Activated CD4-positive, alpha-beta T cell treated with anti-CD3 and anti-CD28 coated beads, Interleukin-2, Interleukin-4, amounts not matched to agents 100 ng/mL and 50 ng/mL, durations not matched to agents 16 hours and 8 hours (primary cell): Measurements from ENCODE around the gene CAMK2B.

Experiments used
- DNase-seq: peaks from one replicate; pipeline ENCODE4 v3.0.0-alpha.2; 2020; ENCODE audit warnings: low spot score

The CAMK2B gene

GRCh38 chr7:44228571-44229350 lies 96.6 kb downstream of the CAMK2B start:
- no peak for DNase-seq

- DNase-seq = no peak
These were observed 97.5 kb downstream of the CAMK2B start for GRCh38 chr7:44227911-44228310.

GRCh38 chr7:44226396-44226753 lies 99.0 kb downstream of the CAMK2B start:
- DNase-seq = no peak

- no peak for DNase-seq
These were observed 99.6 kb downstream of the CAMK2B start for GRCh38 chr7:44225566-44226395.

GRCh38 chr7:44224974-44225565 lies 100.3 kb downstream of the CAMK2B start:
- DNase-seq = no peak

- DNase-seq = no peak
These were observed 101.1 kb downstream of the CAMK2B start for GRCh38 chr7:44224080-44224973.

- no peak for DNase-seq
These were observed 101.9 kb downstream of the CAMK2B start for GRCh38 chr7:44223362-44224079.

GRCh38 chr7:44222776-44223261 lies 102.6 kb downstream of the CAMK2B start:
- no peak for DNase-seq

- no peak for DNase-seq
These were observed 103.3 kb downstream of the CAMK2B start for GRCh38 chr7:44222074-44222473.

GRCh38 chr7:44221231-44221791 lies 104.1 kb downstream of the CAMK2B start:
- no peak for DNase-seq

GRCh38 chr7:44220358-44221112 lies 104.9 kb downstream of the CAMK2B start:
- DNase-seq = no peak

GRCh38 chr7:44220046-44220357 lies 105.4 kb downstream of the CAMK2B start:
- DNase-seq = no peak

GRCh38 chr7:44219371-44220045 lies 105.9 kb downstream of the CAMK2B start:
- no peak for DNase-seq

GRCh38 chr7:44218418-44219201 lies 106.8 kb downstream of the CAMK2B start:
- DNase-seq = no peak

GRCh38 chr7:44217852-44218402 lies 107.5 kb downstream of the CAMK2B start:
- DNase-seq = no peak

- no peak for DNase-seq
These were observed 108.1 kb downstream of the CAMK2B start for GRCh38 chr7:44217223-44217714.

- DNase-seq = no peak
These were observed 108.7 kb downstream of the CAMK2B start for GRCh38 chr7:44216521-44217222.

- DNase-seq = no peak
These were observed 109.4 kb downstream of the CAMK2B start for GRCh38 chr7:44216019-44216418.
